ENCODE measurements around the gene RBMS3.
"Not testable (repeated sequence)": the region's sequence is repeated elsewhere in the genome, so short reads cannot be mapped to it uniquely, and the experiment has no call there.

Gene RBMS3

DNA sequence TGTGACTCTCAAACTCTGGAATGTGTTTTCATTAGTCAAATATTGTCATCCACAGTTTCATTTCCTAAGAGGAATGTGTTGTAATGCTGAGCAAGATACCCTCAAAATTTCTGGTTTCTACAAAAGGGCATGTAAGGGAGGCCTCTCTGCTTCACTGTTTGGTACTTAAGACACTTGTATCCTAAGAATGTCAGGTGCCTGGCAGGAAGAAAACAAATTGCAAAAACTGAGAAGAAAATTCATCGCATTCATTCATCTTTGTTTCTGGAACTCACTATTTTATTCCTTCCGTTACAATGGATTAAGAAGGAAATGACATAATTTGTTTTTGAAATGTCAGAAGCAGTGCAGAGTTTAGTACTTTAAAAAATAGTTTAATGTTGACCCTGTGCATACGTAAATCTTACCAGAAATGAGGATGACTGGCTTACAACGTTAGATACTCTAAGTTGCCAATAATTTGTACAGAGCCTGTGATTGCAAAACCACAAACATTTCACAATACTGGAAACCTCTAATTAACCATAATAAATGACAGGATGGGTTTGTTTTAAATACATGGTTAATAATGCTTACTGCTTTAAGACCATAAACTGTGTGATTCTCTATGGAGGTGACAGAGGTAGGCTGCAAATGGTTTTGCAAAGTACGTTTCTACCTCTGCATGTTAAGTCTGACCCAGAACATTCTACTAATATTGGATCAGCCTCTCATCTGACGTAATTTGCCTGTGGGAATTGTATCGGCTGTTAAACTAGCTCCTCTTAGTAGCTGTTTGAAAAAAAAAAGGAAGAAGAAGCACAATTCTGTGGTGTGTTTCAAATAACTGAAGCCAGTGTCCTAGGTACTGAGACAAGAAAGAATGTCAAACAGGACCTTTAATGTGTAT is 477.8 kb downstream of the RBMS3 start:
- DNase-seq = no peak

DNA sequence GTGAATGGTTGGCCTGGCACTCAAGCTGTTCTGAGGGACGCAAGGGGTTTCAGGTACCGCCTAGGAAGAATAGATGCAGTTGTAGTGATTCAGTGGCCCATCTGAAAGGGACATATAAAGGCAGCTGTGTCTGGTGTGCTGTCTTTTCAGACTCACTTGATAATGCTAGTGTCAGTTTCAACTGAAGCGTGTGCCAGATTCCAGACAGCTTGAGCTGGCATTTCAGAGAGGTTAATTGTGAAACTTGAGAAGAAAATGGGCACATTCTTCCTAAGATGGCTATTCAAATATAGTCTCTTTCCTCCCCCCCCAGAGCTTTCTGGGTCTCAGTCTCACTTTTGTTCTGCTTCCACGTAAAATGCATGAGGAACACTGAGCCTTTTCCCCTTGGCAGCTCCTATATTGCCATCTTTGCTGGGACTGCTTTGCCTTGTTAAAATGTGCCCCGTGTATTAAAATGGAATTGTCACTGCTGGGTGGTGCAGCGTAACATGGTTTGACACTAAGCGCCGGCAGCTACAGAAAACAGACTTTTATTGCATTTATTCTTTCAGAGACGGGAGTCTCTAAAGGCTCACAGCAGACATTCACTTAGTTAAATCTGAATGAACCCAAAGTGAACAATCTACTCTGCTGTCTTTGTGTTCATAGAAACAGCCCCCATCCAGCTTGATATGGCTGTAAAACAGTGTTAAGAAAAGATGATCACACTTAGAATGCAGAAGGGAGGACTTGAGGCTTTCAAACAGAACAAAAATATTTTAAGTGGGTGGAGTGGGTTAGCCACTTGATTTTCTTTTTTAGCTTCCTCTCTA is 478.7 kb downstream of the RBMS3 start:
- DNase-seq = no peak

DNA sequence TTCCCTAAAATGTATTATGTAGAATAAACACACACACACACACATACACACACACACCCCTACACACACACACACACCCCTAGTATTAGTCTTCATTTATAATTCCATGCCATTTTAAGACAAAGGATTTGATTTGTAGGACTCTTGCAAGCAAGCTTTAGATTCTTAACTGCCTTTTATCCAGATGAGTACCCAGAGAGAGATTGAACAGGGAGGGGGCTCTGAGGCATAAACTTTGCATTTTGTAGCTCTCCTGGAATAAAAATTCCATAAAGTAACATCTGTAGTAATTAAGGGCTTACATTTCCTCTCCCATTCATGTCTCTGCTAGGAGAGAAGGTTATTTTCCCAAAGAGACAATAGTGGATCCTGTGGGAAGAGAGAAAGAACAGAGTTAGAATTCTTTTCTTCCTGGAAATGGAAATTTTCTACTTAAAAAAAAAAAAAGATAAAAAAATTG is 479.4 kb downstream of the RBMS3 start:
- no peak for DNase-seq

DNA sequence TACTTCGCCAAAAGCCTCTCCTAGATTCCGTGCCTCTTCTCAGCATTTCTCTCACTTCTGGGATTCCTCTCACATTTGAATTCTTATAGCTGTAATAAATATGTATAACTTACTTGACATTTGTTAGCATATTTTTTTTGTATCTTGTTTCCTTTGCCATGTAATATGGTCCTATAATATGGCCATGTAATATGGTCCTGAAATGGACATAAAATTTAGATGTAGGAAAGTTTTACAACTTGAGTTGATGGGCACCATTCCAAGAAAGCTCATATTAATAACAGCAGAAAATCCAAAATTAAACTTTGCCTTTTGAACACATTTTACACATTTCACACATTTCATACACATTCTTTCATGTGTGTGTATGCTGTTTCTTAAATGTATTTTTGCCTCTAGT is 480.6 kb downstream of the RBMS3 start:
- DNase-seq = no peak

DNA sequence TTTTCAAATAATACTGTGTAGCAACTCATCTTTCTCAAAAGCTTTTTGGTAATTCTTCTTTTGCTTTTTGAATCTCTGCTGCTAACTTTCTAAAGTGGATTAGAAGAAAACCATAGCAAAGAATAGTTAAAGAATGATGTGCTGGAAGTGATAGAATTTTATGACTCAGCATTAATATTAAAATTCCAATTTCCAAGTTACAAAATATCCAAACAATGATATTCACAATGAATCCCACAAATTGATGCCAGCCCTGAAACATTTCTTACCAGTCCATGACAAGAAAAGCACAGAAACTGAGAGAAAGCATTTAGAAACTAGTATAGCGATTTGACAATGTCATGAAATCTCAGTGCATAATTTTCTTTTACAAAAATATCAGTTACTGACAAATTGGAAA is 482.2 kb downstream of the RBMS3 start:
- no peak for DNase-seq

DNA sequence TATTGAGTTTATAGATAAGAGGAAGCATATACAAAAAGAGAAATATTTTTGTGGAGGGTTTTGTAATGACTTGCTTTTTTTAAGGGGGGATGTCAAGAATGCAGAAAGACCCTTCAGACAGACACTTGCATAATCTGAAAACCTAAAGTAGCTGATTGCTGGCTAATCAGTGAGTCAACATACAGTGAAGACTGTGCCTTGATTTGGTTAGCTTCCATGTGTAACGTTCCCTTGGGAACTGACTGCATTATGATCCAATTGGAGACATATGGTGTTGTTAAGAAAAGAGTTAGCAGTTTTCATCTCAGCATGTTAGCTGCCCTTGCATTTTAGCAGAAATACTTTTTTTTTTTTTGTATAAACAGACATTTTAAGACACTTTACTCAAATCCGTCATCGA is 483.2 kb downstream of the RBMS3 start:
- DNase-seq = no peak

DNA sequence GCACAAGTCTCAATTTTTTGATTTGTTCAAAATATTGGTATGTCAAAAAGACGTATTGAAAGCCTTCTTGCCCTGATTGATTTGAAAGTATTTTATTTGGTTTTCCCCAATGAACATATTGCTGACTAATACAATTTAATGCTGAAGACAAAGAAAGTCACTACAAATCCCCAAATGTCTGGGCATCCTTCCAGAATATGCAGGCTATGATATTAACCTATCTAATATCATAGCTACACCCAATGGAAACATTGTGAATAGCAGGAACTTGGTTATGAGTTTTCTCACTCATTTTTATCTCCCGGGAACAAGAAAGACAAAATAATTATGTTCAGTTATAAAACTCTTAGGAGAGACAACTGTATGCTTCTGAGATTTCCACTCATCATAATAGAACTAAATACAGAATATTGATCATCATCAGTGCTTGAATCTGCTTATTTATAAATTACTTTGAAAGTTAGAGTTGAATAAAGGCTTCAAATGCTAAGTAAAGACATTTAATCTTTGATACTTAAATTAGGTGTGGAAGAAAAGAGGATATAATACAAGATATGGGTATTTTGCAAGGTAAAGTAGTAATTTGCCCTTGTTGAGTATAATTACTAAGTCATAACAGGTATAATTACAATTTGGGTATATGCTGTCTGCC is 483.9 kb downstream of the RBMS3 start:
- DNase-seq = no peak

DNA sequence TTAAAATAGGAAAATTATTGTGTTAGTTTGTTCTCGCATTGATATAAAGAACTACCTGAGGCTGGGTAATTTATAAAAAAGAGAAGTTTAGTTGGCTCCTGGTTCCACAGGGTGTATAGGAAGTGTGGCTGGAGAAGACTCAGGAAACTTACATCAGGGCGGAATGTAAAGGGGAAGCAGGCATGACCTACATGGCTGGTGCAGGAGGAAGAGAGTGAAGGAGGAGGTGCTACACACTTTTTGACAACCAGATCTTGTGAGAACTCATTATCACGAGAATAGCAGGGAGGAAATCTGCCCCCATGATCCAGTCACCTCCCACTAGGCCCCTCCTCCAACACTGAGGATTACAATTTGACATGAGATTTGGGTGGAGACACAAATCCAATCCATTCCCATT is 490.7 kb downstream of the RBMS3 start:
- no peak for DNase-seq

DNA sequence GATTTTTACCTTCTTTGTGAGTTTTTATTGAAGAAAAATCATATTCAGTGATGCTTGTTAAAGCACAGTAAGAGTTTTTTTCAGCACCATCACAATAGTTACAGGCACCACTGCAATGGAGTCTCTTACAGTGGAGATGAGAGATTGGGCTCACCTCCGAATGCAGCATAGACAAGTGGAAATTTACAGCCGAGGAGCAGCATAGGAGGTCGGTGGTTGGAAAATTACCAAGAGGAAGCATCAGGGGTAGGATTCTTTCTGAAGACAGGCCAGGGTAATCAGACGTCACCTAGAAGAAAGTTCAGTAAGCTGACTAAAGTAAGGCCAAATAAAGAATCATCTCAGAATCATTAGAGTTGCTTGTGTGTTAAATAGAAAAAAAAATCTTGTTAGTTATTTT is 491.6 kb downstream of the RBMS3 start:
- no peak for DNase-seq

DNA sequence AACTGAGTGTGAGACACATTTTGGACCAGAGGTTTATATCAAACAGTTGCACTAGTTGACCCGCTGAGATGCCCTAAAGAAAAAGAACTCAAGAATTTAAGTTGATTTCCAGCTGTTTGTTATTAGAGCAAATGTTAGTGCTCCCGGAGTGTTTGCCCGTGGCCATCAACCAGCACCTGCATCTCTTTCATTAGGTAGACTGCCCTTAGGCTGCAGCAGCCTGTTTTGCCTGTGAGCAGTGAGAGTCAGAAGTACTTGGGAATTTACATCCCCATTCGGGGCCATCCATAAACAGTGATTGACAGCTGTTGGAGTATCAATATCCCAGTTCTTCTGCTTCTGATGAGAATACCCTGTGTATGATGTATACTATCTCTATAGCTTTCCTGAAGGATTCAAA is 492.6 kb downstream of the RBMS3 start:
- no peak for DNase-seq

DNA sequence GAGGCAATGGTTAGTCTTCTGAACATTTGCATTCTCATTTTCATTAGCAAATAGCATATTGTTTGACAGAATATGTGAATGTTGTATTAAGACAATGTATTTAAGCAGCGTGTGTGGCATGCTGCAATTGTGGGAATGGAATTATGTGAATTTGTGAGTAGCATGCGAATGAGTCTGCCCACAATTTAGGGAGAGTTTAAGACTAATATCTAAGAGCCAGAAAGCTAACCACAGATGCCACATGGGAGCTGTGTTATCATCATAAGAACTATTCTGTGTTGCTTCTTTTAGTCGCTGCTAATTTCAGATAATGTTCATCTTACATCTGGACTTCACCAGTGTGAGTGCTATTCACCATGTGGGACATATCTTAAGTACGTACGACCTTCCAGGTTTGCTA is 494.5 kb downstream of the RBMS3 start:
- DNase-seq = no peak

DNA sequence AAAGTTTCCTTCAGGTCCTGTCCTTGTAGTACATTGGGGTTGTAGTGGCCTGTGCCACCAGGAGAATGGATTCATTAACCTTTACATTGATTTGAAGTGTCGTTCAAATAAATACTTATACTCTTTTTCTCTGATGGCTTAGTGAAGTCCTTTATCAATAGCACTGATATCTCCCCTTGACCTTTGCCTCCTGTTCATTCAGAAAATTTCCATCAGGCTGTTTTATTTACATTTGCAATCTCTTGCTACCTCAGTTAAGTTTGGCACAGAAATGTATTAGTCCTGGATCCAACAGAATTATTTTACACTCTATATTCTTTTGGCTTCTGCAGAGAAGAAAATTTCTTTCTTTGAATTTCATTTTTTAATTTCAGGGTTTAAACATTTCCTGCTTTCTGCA is 497.0 kb downstream of the RBMS3 start:
- no peak for DNase-seq

DNA sequence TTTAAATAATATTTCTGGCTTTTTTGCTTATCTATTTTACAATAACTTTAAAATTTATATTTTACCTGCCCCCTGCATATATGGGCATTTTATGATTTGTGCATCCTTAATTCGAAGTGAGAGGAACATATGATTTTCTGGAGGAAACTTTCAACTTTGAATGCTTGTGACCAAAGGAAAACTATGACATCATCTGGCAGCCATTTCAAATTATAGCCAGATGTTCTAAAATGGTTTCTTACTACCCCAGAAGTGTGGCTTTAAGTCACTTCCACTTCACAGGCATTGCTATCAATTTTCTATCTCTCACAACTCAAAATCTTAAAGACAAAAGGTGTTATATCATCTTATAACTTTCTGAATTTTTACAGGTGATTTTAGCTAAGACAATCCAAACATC is 508.8 kb downstream of the RBMS3 start:
- no peak for DNase-seq

DNA sequence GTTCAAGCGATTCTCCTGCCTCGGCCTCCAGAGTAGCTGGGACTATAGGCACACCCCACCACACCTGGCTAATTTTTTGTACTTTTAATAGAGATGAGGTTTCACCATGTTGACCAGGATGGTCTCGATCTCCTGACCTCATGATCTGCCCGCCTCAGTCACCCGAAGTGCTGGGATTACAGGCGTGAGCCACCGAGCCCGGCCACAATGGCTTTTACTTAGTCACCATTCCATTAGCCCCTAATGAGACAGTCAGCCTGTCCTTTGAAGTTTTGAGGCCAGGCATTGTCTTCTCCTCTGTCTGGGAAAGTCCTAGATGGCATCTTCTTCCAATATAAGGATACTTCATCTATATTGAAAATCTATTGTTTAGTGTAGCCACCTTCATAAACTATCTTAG is 515.9 kb downstream of the RBMS3 start:
- DNase-seq = no peak

DNA sequence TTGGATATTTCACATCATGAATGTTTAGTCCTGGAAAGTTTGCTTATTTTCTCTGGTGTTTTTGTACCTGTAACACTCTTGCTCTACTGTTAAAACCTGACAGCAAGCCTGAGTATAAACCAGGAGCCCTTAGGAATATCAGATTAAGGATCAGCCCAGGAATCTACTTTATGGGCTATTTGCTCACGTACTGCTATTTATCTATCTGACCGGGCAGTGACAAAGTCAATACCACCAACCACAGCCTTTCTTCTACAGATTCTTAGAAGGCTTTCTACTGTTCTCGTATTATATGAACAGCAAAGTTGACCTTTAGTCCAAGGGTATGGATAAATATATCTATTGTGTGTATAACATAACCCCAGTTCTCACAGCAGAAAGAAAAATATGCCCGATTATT is 521.2 kb downstream of the RBMS3 start:
- DNase-seq = no peak

DNA sequence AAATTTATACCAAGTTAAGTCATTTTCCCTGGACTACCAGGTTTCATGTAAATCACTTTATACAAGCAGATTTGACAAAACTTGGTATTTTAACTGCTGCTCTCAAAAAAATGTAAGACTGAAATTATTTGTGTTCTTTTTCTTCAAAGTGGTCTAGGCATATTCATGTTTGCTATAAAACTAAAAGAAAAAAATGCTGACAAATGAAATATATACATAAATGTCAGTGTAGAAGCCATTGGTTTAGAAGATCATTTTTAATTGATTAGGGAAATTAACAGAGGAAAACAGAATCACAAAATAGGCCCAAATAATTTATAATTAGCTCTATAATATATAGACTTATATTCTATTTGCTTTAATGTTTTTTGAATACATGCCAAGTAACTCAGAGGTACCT is 523.2 kb downstream of the RBMS3 start:
- no peak for DNase-seq

DNA sequence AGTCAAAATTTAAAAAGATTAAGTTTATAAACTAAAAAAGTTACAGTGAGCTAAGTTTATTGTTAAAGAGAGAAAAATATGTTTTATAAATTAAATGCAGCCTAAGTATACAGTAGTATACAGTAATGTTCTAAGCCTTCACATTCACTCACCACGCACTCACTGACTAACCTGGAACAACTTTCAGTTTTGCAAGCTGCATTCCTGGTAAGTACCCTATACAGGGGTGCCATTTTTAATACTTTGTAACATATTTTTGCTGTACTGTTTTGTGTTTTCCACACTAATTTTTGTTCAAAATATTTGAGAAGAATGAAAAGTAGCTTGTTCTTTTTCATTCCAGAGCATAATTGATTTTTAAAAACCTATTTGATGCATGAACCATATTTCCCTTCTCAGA is 524.9 kb downstream of the RBMS3 start:
- no peak for DNase-seq

DNA sequence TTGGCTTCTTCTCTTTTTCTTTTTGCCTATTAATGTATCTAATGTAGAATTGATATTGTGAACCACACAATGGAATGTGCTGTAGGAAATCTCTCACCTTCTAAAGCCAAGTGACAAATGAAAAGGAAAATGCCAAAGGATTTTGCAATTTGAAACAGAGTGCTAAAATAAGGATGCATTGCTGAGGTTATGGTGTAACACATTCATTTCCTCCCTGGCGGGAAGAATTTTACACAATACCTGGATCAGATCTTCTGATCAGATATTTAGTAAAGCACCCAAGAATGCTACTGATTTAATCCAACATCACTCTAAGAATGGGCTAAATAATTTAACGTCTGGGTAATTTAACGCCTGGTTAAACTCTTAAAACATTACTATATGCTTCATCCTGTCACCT is 527.5 kb downstream of the RBMS3 start:
- DNase-seq = not testable (repeated sequence)

DNA sequence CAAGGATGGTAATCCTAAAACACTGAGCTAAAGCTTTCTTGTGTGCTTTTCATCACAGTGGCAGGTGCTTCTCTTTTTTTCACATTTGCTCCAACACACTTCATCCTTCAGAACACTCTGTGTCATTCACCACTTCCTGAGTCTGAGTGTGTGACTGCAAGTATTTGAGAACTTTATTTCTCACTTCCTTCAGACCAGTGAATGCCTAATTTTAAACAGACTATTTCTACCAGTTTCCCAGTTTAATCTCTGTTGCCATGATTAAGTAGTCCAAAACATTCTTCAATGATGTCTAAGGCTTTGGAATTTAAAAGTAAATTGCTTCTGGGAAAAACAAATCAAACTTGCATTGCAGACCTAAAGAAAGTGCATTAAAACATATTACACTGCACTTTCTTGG is 541.2 kb downstream of the RBMS3 start:
- DNase-seq = no peak

DNA sequence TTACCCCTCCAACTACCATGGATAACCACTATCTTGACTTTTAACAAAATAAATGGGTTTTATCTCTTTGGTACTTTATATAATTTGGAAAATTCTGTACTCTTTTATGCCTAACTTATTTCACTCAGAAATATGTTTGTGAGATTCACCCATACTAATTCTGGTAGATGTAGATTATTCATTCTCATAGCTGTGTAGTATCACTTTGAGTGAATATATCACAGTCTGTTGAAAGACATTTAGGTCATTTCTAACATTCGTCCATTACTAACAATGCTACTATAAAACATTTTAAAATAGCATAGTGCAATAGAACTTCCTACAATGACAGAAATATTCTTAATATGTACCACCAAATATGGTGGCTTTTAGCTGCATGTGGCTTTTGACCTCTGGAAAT is 542.4 kb downstream of the RBMS3 start:
- no peak for DNase-seq

DNA sequence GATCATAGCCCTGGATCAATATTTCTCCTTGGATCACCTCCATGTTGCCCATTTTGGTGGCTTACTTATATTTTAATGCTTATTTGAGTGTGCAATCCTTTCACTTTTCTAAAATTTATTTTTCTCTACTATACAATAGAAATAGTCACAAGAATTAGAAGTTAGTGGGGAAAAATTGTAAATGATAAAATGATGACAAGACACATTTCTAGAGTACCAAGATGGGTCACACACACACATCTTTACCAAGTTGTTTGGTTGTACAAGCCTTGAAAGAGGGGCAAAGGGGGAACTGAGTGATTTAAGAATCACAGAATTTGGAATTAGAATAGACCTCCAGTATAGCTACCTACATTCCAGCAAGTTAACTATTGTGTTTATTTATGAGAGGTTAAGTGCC is 545.8 kb downstream of the RBMS3 start:
- no peak for DNase-seq

DNA sequence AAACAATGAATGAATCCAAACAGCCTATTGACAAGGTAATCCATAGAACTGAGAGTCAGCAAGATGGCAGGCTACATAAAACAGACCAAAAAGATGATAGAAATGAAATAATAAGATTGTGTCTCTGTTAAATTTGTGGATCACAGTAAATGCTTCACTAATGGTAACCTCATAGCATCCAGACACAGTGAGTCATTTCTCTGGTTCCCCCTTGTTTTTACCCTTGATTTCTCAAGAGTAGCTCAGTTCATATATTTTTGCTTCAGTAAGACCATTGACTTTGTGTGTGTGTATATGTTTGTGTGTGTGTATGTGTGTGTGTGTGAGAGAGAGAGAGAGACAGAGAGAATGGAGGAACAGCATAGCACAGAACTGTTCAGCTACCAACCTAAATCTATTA is 546.9 kb downstream of the RBMS3 start:
- no peak for DNase-seq

DNA sequence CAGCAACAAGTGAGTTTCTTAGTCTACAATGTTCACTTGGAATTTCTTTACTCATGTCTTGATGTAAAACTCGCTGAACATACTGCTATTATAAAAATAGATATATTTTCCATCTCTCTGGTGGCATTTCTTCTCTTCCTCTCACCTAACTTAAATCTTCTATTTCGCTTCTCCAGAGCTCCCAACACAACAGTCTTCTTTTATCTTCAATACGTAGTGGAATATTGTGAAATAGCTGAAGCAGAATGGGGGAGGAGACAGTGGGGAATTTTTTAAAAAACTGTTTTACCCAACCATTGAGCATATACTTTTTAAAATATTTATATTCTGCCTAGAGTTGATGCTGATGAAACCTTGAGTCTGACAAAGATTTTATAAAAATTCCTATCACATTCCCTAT is 548.5 kb downstream of the RBMS3 start:
- no peak for DNase-seq

DNA sequence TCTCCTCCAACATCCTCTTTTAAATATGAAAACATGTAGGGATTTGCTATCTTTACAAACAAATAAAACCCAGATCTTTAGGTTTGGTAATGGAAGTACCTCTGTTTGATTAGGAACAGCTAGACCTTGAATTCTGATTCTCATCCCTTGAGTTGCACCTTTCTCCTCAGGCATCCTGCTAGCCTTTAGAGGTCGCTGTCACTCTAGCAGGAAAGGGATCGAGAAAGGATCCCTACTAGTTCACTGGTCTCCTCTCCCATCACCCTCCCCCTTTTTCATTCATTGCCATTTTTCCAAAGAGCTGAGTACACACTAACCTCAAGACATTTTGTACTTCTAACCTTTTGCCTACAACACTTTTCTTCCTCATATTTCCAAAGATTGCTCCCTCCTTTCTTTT is 569.8 kb downstream of the RBMS3 start:
- no peak for DNase-seq

Data from CD4-positive, alpha-beta T cell treated with Interleukin-4 for 1 hour (primary cell).